HG02870 (cell line): Measurements from ENCODE around the gene GNPTAB.
"Not testable (repeated sequence)": the region's sequence is repeated elsewhere in the genome, so short reads cannot be mapped to it uniquely, and the experiment has no call there.

Experiments
- ATAC-seq: cut with Tn5 transposase; IDR thresholded peaks from one replicate; pipeline ENCODE4 v1.9.1; 2021; ENCODE audit warnings: mild to moderate bottlenecking, moderate library complexity; ENCODE audit not compliant: unreplicated experiment

Gene GNPTAB

DNA sequence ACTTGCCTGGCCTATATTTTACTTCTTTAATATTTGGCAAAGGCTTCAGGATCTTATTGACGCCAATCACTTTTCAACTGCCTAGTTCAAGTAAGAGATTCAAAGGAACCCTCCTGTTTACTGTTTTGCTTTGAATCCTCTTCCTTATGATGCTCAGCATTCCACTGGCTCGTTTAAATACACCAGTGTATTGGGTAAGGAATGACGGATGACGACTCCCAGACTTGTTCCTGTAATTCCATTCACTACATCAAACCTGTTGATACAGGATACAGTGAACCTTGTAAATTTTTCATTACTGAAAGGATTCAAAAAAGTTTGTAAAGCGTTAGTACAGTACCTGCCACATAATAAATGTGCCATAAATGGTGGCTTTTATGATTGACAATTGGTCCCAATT lies 89.8 kb downstream of the GNPTAB start:
- ATAC-seq: no peak

DNA sequence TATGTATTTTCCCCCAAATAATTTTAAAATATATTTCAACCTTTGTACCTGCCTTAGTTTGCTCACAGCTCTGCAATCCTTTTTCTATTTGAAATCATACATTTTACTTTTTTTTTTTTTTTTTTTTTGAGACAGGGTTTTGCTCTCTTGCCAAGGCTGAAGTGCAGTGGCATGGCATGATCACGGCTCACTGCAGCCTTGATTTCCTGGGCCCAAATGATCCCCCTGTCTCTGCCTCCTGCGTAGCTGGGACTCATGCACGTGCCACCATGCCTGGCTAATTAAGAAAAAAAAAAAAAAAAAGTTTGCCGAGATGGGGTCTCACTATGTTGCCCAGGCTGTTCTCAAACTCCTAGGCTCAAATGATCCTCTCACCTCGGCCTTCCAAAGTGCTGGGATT lies 90.2 kb downstream of the GNPTAB start:
- ATAC-seq: no peak

DNA sequence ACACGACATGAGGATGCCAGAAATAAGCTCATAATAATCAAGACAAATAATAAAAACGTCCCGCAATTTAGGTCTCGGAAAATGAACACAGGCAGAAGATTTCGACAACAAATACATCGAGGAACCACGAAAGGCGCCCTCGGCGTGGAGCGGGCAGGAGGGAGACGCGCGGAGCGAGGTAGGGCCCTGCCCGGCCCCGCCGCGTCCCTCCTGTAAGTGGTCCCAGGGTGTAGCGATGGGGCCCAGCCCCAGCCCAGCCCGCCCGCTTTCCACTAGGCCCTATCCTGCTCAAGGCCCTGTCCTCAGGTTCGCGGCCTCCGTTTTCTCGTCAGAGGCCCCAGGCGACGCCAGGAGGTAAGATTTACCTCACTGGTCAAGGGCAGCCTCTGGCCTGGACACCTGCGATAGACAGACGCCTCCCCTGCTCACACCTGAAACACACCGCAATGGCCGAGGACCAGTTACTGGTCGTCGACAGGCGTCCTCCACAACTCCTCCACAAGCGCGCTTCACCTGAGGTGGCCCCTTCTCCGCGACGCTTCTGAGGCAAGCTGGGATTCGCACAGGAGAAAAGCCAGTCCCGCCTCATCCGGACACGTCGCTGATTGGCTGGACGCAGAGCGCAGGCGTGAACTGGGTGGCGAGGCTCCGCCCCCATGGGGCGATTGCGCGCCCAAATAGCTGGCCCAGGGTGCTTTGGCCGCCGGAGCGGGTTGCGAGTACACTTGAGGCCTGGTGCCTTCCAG lies 91.7 kb downstream of the GNPTAB start, which contains the start of gene SYCP3:
SYCP3 (minus strand) TSS at position 543 of the 746 bp plus-strand sequence. CDS start 1,527 bp downstream, outside the sequence.
- no peak for ATAC-seq

DNA sequence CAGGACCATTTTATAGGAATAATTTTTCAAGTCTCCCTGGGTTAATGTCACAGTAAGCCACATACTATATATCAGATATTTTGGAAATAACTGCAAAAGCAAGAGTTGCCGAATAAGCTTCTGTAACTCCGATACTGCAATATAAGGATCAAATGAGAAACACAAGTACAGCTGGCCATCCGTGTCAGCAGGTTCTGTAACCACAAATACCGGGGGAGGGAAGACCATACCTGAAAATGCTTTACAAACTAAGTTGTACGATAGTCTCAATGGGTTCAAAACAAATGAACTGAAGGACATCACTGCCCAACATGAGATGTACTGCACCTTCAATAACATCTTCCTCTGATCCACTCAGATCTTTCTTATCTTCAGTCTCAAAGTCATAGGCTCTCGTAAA lies 93.3 kb downstream of the GNPTAB start:
- no peak for ATAC-seq

DNA sequence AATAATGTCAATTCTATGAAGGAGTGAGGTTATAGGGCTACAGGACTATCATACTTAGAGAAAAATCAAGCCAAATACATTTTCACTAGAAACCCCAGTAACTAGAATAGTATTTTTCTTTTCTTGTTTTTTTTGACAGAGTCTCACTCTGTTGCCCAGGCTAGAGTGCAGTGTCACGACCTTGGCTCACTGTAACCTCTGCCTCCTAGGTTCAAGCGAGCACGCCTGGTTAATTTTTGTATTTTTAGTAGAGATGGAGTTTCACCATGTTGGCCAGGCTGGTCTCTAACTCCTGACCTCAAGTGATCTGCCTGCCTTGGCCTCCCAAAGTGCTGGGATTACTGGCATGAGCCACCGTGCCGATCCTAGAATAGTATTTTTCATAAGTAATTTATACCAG lies 96.3 kb downstream of the GNPTAB start:
- ATAC-seq: not testable (repeated sequence)

DNA sequence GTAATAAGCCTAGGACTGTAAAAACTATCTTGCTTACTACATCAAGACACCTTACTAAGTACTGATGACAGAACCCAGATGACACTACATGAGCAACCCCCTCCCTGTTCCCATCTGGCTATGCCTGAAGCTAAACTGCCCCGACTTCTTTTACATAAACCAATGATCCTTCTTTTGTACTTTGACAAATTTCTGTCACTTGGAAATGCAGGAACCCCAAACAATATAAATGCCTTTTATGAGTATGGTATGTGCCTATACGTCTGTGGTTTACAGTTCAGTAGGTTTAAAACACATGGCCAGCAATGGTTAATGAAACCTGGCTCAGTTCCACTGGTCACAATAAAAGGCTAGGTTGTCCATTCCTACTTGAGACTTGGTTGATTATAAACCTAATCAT lies 97.6 kb downstream of the GNPTAB start:
- no peak for ATAC-seq

DNA sequence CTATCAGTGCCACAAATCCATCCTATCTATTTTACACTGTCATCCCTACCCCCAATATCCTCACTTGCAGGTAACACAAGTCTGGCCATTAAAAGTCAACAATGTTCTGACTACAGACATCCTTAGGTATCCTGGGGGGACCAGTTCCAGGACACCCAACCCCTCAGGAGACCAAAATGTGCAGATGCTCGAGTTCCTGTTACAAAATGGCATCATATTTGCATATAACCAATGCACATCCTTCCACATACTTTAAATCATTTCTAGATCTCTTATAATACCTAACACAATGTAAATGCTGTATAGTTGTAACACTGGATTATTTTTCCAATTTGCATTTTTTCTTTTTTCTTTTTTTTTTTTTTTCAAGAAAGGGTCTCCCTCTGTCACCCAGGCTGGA lies 98.4 kb downstream of the GNPTAB start:
- no peak for ATAC-seq

DNA sequence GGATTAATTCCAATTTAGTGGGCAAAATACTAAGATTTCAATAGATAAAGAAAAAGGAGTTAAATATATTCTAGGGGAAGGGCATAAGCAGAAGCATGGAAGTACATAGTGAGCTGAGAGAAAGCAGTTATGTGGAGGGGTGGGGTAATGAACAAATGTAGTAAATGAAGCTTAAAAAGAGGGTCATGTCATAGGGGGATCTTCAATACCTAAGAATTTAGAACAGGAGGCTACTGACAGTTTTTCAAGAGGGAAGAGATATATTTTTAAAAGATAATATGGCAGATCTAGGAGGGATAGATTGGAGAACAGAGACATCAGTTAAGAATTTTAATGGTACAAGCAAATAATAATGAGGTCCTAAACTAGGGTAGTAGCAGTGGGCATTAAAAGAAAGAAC lies 100.9 kb downstream of the GNPTAB start:
- ATAC-seq: no peak

DNA sequence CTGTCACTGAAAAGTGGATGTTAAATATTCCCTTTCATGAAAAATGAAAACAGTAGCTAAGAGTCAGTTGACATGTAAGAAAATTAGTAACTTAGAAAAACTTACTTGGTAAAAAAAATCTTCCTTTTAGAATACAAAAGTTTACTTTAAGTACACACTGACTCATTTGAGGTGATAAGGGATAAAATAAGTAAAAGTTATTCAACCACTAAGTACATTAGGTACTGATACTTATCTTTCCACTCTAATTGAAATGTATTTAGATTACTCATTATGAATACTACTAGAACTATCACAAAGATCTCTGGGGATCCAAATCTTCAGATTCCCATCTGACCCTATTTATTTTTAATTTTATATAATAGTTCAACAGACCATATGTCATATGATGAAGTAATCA lies 103.7 kb downstream of the GNPTAB start:
- ATAC-seq: no peak

DNA sequence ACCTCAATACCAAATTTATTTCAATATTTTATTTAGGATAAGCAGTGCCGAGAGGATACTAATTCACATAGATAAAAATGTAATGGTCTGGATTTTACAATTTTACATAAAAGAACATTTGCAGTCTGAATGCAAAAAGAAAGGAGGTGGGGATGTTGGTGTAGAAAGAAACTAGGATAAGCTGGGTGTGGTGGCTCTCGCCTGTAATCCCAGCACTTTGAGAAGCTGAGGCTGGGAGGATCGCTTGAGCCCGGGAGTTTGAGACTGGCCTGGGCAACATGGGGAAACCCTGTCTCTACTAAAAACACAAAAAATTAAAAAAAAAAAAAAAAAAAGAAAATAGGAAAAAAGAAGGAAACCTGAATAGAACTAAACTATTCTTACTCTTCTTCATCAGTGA lies 108.4 kb downstream of the GNPTAB start:
- no peak for ATAC-seq

DNA sequence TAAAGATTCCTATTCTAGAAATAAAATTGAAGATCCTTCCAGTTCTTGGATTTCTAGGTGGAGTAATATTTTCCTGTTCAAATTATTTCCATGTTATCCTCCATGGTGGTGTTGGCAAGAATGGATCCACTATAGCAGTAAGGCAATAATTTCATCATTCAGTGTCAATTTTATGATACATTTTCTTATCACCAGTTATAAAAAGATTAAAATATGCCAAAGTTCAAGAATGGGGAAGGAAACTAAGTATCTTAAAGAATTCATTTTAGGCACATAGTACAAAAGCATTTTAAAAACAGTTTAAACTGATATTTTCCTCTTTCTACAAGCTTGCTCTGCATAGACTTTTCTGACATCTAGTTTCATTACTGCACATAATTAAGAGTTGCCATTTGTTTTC lies 110.6 kb downstream of the GNPTAB start:
- ATAC-seq: no peak

DNA sequence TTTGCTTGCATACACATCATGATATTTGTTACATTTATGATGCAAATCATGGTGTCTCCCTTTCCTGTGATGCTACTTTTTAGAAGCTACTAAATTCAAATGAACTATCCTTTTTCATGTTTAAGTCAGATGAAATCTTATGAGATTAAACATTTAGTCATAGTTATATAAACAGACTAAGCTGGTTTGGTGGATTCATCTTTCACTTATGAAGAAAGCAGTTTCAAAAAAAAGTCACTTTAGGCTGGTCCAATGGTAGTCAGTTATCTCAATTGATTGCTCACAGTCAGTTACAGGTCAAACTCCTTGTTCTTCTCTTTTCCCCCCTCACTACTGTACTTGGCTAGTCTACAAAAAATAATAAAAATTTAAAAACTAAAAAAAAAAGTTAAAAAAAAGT lies 111.2 kb downstream of the GNPTAB start:
- no peak for ATAC-seq

DNA sequence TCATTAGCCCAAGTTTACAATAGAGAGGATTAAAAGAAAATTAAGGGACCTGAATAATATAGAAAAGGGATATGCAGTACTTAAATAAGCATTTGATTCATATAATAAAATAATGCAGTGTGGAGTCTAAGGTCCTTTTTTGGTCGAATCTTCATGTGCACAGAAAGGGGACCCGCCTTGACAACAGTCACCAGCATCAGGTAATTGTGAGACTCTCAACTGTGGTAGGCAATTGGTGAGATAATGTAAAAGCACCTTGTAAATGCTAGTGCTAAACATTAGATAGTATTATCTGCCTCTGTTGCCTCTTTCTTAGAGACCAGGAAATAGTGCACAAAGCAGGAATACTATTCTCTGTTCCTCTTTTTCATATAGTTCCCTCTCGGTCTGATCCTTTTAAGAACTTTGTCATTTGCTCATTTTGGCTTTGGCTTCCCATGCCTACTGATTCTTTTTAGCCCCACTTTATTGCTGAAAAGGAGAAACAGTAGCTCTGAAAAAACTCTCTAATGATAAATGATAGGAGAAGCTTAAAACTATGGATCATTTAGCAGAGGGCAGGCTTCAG lies 115.8 kb downstream of the GNPTAB start:
- no peak for ATAC-seq

DNA sequence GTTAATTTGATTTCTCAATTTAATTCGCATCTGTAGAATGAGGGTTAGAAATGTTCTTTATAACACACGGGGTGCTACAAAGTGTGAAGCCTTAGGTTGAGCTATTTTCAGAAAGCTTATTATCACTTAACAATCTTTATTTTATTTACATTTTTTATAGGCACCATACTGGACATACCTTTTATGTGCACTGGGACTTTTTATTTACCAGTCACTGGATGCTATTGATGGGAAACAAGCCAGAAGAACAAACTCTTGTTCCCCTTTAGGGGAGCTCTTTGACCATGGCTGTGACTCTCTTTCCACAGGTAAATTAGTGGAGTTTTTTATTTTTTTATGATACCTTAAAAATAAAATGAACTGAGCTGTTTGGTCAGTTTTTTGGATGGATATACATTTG lies 116.8 kb downstream of the GNPTAB start:
- ATAC-seq: no peak

DNA sequence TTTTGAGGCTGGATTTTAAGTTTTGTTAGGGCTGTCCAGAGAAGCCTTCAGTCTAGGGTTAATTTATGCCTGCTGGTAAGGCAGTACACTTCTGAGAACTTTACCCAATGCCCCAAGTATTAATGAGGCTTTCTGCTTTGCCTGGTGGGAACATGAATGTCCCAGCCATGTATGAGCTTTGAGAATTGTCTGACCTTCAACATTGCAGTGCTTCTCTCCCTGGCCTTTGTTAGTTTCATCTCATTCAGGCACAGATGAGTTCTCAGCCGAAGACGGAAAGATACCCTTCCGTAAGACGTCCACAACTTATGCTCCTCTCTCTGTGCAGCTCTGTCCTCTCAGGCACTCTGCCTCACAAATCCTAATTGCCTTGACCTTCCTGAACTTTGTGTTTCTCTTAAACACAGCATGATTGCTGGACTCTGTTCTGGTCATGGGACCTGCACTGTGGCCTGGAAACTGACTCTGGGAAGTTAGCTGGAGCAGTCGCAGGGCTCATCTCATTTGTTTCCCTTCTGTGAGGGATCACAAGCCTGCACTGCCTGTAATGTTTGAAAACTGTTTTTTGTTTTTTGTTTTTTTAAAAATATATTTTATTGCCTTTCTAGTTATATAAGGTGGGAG lies 117.6 kb downstream of the GNPTAB start:
- no peak for ATAC-seq

DNA sequence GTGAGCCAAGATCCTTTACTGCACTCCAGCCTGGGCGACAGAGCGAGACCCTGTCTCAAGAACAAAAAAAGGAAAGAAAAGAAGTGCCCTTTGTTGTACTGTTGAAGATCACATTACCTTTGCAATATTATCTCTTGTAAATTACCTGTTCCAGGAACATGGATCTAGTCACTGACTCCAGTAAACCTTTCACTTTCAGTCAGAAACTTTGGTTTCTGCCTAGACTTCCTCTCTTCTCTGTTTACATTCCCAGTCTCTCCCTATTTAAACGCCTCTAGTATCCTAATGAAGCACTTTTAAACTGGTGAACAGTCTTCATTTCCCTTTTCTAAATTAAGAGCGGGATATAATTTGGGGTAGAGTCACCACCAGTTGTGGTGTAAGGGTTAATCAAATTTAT lies 120.5 kb downstream of the GNPTAB start:
- no peak for ATAC-seq

DNA sequence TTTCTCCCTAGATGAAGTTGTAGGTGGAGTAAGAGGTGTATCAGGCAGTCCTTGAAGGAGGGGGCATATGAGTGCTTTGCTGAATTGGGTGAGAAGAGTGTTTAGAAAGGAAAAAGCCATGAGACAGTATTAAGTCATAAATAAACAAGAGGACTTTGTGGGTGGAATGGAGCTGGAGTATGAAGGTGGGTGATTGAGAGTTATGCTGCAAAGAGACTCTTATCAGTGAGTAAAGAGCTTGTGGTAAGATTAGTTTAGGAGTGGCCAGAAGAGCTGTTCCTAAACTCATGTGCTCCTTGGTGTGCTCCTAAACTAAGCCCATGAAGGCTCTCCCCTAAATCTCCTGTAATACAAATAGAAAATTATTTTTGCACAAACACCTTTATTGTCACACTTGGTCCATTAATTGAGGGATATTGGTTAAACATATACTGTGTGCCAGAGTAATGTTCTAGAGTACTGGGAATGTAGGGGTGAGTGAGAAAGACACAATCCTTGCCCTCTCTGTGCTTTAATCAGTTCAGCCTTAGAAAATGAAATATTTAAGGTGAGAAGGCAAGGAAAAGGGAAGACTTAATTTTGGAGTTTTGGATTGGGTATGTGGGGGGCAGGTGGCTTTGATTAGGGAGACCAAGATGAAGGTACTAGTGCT lies 123.5 kb downstream of the GNPTAB start:
- ATAC-seq: no peak

DNA sequence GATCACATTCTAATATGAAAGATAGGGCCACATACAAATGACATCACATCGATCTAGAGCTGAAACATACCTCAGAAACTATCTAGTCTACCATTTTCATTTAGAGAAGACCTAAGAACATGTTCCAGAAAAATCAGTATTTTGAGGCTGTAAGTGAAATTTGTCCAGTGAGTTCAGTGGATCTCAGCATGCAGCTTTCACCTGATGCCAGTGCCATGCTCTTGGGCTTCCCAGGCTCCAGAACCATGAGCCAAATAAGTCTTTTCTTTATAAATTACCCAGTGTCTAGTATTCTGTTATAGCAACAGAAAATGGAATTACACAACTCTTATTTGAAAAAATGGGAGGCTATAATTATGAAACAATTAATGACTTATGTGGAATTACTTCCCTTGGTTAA lies 124.4 kb downstream of the GNPTAB start:
- ATAC-seq: no peak

DNA sequence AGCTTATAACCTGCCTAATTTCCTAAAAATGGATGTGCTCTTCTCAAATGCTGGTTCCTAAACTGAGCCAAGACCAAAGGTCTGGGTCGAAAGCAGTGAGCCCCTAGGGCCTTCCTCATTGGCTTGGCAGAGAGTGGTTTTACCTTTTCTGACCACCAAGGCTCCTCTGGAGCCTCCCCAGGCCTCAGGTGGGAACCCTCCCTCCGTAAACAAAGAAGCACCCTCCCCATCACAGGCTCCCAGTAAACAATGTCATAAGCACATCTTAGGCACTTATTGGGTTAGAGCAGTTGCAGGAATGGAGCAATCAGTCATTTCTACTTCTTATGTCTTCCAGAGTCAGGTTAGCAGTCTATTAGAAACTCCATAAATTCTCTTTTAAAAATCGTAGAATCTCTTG lies 127.3 kb downstream of the GNPTAB start:
- ATAC-seq: no peak

DNA sequence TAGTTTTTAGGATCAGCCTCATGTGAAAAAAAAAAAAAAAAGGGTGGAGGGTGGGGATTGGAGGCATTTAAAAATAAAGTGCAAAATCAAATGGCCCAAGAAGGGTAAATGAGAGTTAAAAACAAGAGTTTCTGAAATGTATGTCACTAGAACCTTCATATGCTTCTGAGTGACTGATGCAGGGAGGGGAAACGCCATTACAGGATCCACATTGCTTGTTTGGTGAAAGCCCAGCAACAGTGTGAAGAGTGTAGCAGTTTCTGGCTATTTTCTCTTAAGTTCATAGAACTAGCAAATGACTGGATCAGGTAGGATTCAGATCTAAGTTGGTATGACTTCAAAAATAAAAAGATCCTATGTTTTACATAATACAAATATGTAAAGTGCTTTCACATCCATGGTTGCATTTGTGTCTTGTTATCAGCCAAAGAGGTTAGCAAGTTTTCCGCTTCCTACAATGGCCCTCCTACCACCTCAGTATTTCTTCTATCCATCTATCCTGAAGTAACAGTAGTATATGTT lies 130.4 kb downstream of the GNPTAB start:
- ATAC-seq: no peak

DNA sequence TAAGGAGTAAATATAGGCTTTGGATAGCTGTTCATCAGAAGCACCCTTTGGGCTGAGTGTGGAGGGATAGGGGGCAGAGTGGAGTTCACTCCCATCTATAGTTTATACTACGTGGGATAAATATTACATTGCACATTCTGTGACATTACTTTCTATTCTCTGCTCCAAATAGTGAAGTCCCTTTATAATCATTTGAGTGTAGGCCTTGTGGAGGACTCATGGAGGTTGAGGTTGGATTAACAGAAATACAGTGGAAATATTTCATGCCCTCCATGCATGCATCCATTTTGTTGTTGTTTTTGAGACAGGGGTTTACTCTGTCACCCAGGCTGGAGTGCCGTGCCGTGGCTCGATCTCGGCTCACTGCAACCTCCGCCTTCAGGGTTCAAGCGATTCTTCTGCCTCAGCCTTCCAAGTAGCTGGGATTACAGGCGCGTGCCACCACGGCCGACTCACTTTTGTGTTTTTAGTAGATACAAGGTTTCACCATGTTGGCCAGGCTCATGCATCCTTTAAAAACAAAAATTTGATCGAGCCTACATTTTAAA lies 131.9 kb downstream of the GNPTAB start:
- no peak for ATAC-seq
